Keratinocyte (primary cell): ENCODE measurements around the gene DNAJC13. TPM values are rescaled to one million over a fixed set of nuclear protein-coding genes. Genes with fewer than 3 reads are reported as not detected.
"Not testable (repeated sequence)": the region's sequence is repeated elsewhere in the genome, so short reads cannot be mapped to it uniquely, and the experiment has no call there.

Experiments
- DNase-seq: peaks from one replicate; pipeline ENCODE4 v3.0.0-alpha.2; 2011; ENCODE audit warnings: low read depth, missing footprints, low spot score
- FAIRE-seq: peaks from 2 replicates; lab custom pipeline; 2011; peaks lifted over from hg19 to GRCh38; lab: Jason Lieb, UNC
- H2AFZ ChIP-seq: 2 replicates; pipeline ENCODE4 v1.6.0; 2012; ENCODE audit warnings: low read length, control low read depth, inconsistent platforms; ENCODE audit not compliant: control insufficient read depth
- H3K27ac ChIP-seq: 2 replicates; pipeline ENCODE4 v1.5.1; 2011; ENCODE audit warnings: low read length; ENCODE audit not compliant: control insufficient read depth, insufficient read depth
- H3K27me3 ChIP-seq: 3 replicates; pipeline ENCODE4 v1.6.0; 2011; ENCODE audit warnings: low read length; ENCODE audit not compliant: control insufficient read depth, insufficient read depth; ENCODE audit errors: extremely low read depth
- H3K36me3 ChIP-seq, 2 experiments: 2 replicates in 1 of 2; 3 replicates in 1 of 2; pipeline ENCODE4 v1.5.1; 2011; ENCODE audit warnings: low read length in 2 of 2, mild to moderate bottlenecking in 1 of 2; ENCODE audit not compliant: control insufficient read depth in 2 of 2, insufficient read depth in 2 of 2; ENCODE audit errors: extremely low read depth in 1 of 2
- H3K4me1 ChIP-seq: 3 replicates; pipeline ENCODE4 v1.5.1; 2011; ENCODE audit warnings: low read length; ENCODE audit not compliant: control insufficient read depth, insufficient read depth; ENCODE audit errors: extremely low read depth
- H3K4me2 ChIP-seq: 3 replicates; pipeline ENCODE4 v1.6.0; 2011; ENCODE audit warnings: low read depth, low read length; ENCODE audit not compliant: control insufficient read depth, insufficient read depth; ENCODE audit errors: extremely low read depth
- H3K4me3 ChIP-seq, 3 experiments: fragments of 200-600 bp in 1 of 3; sonication (generic) in 1 of 3; 2 replicates in 2 of 3; 3 replicates in 1 of 3; pipeline ENCODE4 v1.5.1; 2011 to 2016; ENCODE audit warnings: low read length in 3 of 3, mild to moderate bottlenecking in 3 of 3, control low read depth in 2 of 3, inconsistent platforms in 1 of 3, low read depth in 1 of 3, mixed read lengths in 1 of 3, mixed run types in 1 of 3, moderate library complexity in 1 of 3; ENCODE audit not compliant: control insufficient read depth in 2 of 3, insufficient read depth in 2 of 3; ENCODE audit errors: extremely low read depth in 1 of 3
- H3K79me2 ChIP-seq: 2 replicates; pipeline ENCODE4 v1.6.0; 2012; ENCODE audit warnings: low read length; ENCODE audit not compliant: control insufficient read depth, insufficient read depth
- H3K9ac ChIP-seq: 3 replicates; pipeline ENCODE4 v1.6.0; 2011; ENCODE audit warnings: low read length; ENCODE audit not compliant: control insufficient read depth, insufficient read depth; ENCODE audit errors: extremely low read depth
- H3K9me1 ChIP-seq: 3 replicates; pipeline ENCODE4 v1.6.0; 2011; ENCODE audit warnings: low read length; ENCODE audit not compliant: control insufficient read depth, insufficient read depth; ENCODE audit errors: extremely low read depth
- H3K9me3 ChIP-seq: 2 replicates; pipeline ENCODE4 v1.5.1; 2012; ENCODE audit warnings: low read depth, low read length; ENCODE audit not compliant: control insufficient read depth
- H4K20me1 ChIP-seq: 3 replicates; pipeline ENCODE4 v1.6.0; 2011; ENCODE audit warnings: low read length; ENCODE audit not compliant: control insufficient read depth, insufficient read depth; ENCODE audit errors: extremely low read depth
- CTCF ChIP-seq, 3 experiments: IDR thresholded peaks in 1 of 3; conservative IDR thresholded peaks in 1 of 3; optimal IDR thresholded peaks in 1 of 3; 2 replicates in 2 of 3; 3 replicates in 1 of 3; pipeline versions ENCODE3 to v1.5.1; 2011; ENCODE audit warnings: low read length in 3 of 3, mild to moderate bottlenecking in 3 of 3, moderate library complexity in 2 of 3, control low read depth in 1 of 3, inconsistent platforms in 1 of 3; ENCODE audit not compliant: insufficient read depth in 2 of 3; ENCODE audit errors: extremely low read depth in 1 of 3
- EZH2 ChIP-seq: IDR thresholded peaks from one replicate; pipeline ENCODE4 v1.6.1; 2012; ENCODE audit warnings: inconsistent platforms, mild to moderate bottlenecking, low read length, moderate library complexity
- dilution Hi-C: fragments of 300-500 bp; cut with MboI; formaldehyde crosslinking; loops from one replicate; pipeline ENCODE4 v1.7.0; 2020; ENCODE audit warnings: low sequenced_read_pairs; ENCODE audit not compliant: extremely low pct_ligation_motif_present
- polyA plus RNA-seq, 5 experiments: library from polyadenylated mRNA; depleted of rRNA in 3 of 5; stranded (reverse) in 3 of 5; stranded (forward) in 1 of 5; unstranded in 1 of 5; fragments of >200 nt; gene quantifications; 1 replicate in 1 of 5; 2 replicates in 3 of 5; 3 replicates in 1 of 5; pipeline versions ENCODE4 v1.2.1 to v1.2.3, GENCODE V29; 2011 to 2012; ENCODE audit warnings: missing spikeins in 2 of 5, low read depth in 1 of 5, low replicate concordance in 1 of 5

DNAJC13 gene
- polyA plus RNA-seq, 1 donor (not counting 4 experiments of a cell fraction or from before 2014, with no cell fraction given): 24.3 TPM

- Histone ChIP-seq H3K4me1 (no peaks in the 10 kb centered on the region), H3K9ac (no peak overlapping the region), H3K36me3 (no peaks in the 10 kb centered on the region), H3K27ac (no peak overlapping the region), H3K27me3 (no peaks in the 10 kb centered on the region), H3K4me2 (no peak overlapping the region), H3K9me1 (no peaks in the 10 kb centered on the region), H2AFZ (no peak overlapping the region), H4K20me1 (no peaks in the 10 kb centered on the region), H3K4me3 (no peak overlapping the region), H3K79me2 (no peaks in the 10 kb centered on the region), H3K9me3 (no peaks in the 10 kb centered on the region)
- DNase-seq (no peak), FAIRE-seq (no peak)
- TF ChIP-seq EZH2 (no peak), CTCF (optimal IDR thresholded peaks at IDR 0.05 in 1 of 3, IDR thresholded peaks at IDR 0.05 in 1 of 3, conservative IDR thresholded peaks at IDR 0.05 in 1 of 3; ENCODE audit: extremely low read depth in 1 of 3, insufficient read depth in 2 of 3, low read length in 3 of 3) (no peak)
- dilution Hi-C loops: no loop called here
Observed at GRCh38 chr3:132368962-132369361, 48.3 kb upstream of the DNAJC13 start.

GRCh38 chr3:132376945-132377354 is 40.4 kb upstream of the DNAJC13 start:
- H2AFZ ChIP-seq, H3K4me1 ChIP-seq, H3K27me3 ChIP-seq, H3K9me1 ChIP-seq, H3K9me3 ChIP-seq, H3K79me2 ChIP-seq, H3K4me2 ChIP-seq, H3K4me3 ChIP-seq, H3K9ac ChIP-seq, dilution Hi-C loops, H3K36me3 ChIP-seq, H3K27ac ChIP-seq, FAIRE-seq, H4K20me1 ChIP-seq, DNase-seq: not testable (repeated sequence)

- H3K9me1 ChIP-seq: no peaks in the 10 kb centered on the region
- H3K79me2 ChIP-seq: no peaks in the 10 kb centered on the region
- no peak overlapping the region for H3K27ac ChIP-seq
- no peaks in the 10 kb centered on the region for H3K4me1 ChIP-seq
- no peak overlapping the region for H2AFZ ChIP-seq
- H3K9ac ChIP-seq: no peak overlapping the region
- H3K36me3 ChIP-seq: no peaks in the 10 kb centered on the region
- FAIRE-seq: no peak
- no peaks in the 10 kb centered on the region for H3K27me3 ChIP-seq
- H4K20me1 ChIP-seq: no peaks in the 10 kb centered on the region
- DNase-seq: no peak
- H3K4me3 ChIP-seq: no peak overlapping the region
- H3K9me3 ChIP-seq: no peaks in the 10 kb centered on the region
- dilution Hi-C loops: no loop called here
- no peak for TF ChIP-seq EZH2
- no peak for TF ChIP-seq CTCF (optimal IDR thresholded peaks at IDR 0.05 in 1 of 3, IDR thresholded peaks at IDR 0.05 in 1 of 3, conservative IDR thresholded peaks at IDR 0.05 in 1 of 3; ENCODE audit: extremely low read depth in 1 of 3, insufficient read depth in 2 of 3, low read length in 3 of 3)
- H3K4me2 ChIP-seq: no peak overlapping the region
Observed at GRCh38 chr3:132378048-132378762, 39.1 kb upstream of the DNAJC13 start.
